Hepatocyte (in vitro differentiated cells): ENCODE data around the gene TTC32. TPM values are rescaled to one million over a fixed set of nuclear protein-coding genes. Genes with fewer than 3 reads are reported as not detected.

ENCODE experiments used
- DNase-seq: peaks from one replicate; pipeline ENCODE4 v3.0.0-alpha.2; 2016; ENCODE audit warnings: low spot score
- H2AFZ ChIP-seq: fragments of 200-600 bp; sonication (generic); 2 replicates; pipeline ENCODE4 v1.6.0; 2016; ENCODE audit warnings: antibody characterized with exemption, mild to moderate bottlenecking
- H3K27ac ChIP-seq: fragments of 200-600 bp; sonication (generic); 2 replicates; pipeline ENCODE4 v1.5.1; 2016; ENCODE audit warnings: mild to moderate bottlenecking
- H3K27me3 ChIP-seq: fragments of 200-600 bp; sonication (generic); 2 replicates; pipeline ENCODE4 v1.6.1; 2016
- H3K36me3 ChIP-seq: fragments of 200-600 bp; sonication (generic); replicated peaks from 2 replicates; pipeline ENCODE4 v1.5.1; 2016; ENCODE audit warnings: low read depth; ENCODE audit not compliant: insufficient read depth
- H3K4me1 ChIP-seq: fragments of 200-600 bp; sonication (generic); 2 replicates; pipeline ENCODE4 v1.5.1; 2016; ENCODE audit warnings: mild to moderate bottlenecking, moderate library complexity; ENCODE audit not compliant: insufficient read depth
- H3K4me2 ChIP-seq: fragments of 200-600 bp; sonication (generic); 2 replicates; pipeline ENCODE4 v1.6.0; 2016
- H3K4me3 ChIP-seq: fragments of 200-600 bp; sonication (generic); 2 replicates; pipeline ENCODE4 v1.5.1; 2016; ENCODE audit warnings: mild to moderate bottlenecking
- H3K79me2 ChIP-seq: fragments of 200-600 bp; sonication (generic); 2 replicates; pipeline ENCODE4 v1.6.0; 2017; ENCODE audit warnings: mild to moderate bottlenecking
- H3K9me2 ChIP-seq: fragments of 200-600 bp; sonication (generic); replicated peaks from 2 replicates; pipeline ENCODE4 v1.6.0; 2017; ENCODE audit warnings: mild to moderate bottlenecking; ENCODE audit not compliant: insufficient read depth
- H3K9me3 ChIP-seq: fragments of 200-600 bp; sonication (generic); 2 replicates; pipeline ENCODE4 v1.5.1; 2016; ENCODE audit warnings: low read depth, mild to moderate bottlenecking
- H4K20me1 ChIP-seq: fragments of 200-600 bp; sonication (generic); 2 replicates; pipeline ENCODE4 v1.6.0; 2016; ENCODE audit warnings: mild to moderate bottlenecking; ENCODE audit not compliant: insufficient read depth, poor library complexity, severe bottlenecking
- CTCF ChIP-seq: fragments of 200-600 bp; sonication (generic); IDR thresholded peaks from 2 replicates; pipeline ENCODE4 v1.5.1; 2016; ENCODE audit warnings: antibody characterized with exemption, mild to moderate bottlenecking; ENCODE audit not compliant: poor library complexity
- EZH2 ChIP-seq: fragments of 200-600 bp; sonication (generic); IDR thresholded peaks from 2 replicates; pipeline ENCODE4 v1.6.1; 2016; ENCODE audit warnings: antibody characterized with exemption, mild to moderate bottlenecking, borderline replicate concordance
- EZH2phosphoT487 ChIP-seq: fragments of 200-600 bp; sonication (generic); IDR thresholded peaks from one replicate; pipeline ENCODE4 v1.6.1; 2018; ENCODE audit warnings: antibody characterized with exemption, mild to moderate bottlenecking, low read depth, moderate library complexity; ENCODE audit not compliant: unreplicated experiment, severe bottlenecking
- WGBS: methylation state at CpG from one replicate; pipeline ENCODE4 v1.1.6; 2016; ENCODE audit warnings: low lambda C conversion rate; ENCODE audit errors: missing lambda C conversion rate; 5-methylcytosine and 5-hydroxymethylcytosine counted together
- polyA plus RNA-seq: library from polyadenylated mRNA; unstranded; fragments of >200 nt; fragmentation: Nextera tagmentation; extraction: Ambion mirVana; gene quantifications from 2 replicates; pipeline ENCODE4 v1.2.1, GENCODE V29; 2016
- total RNA-seq: library from RNA; depleted of rRNA; stranded (reverse); fragments of >200 nt; gene quantifications from 2 replicates; pipeline ENCODE4 v1.2.3, GENCODE V29; 2014

TTC32 gene
- total and polyA plus RNA-seq, 2 experiments from 2014 or later, result 18.4 to 22.4 TPM

- peak overlapping the region; percentile 84 for H3K4me2 ChIP-seq
Observed at GRCh38 chr2:19868224-19868623, 33.6 kb downstream of the TTC32 start.

GRCh38 chr2:19866771-19867170, 35.0 kb downstream of the TTC32 start:
- TF ChIP-seq EZH2phosphoT487 (no peak), EZH2 (no peak), CTCF (no peak)
- H3K27me3 ChIP-seq, result no peaks in the 10 kb centered on the region
- H3K4me2 ChIP-seq, result no peak overlapping the region
- no peak overlapping the region for H2AFZ ChIP-seq
- no peaks in the 10 kb centered on the region for H4K20me1 ChIP-seq
- H3K36me3 ChIP-seq, result no peaks in the 10 kb centered on the region
- no peaks in the 10 kb centered on the region for H3K9me3 ChIP-seq
- DNase-seq, result no peak
- H3K27ac ChIP-seq, result no peak overlapping the region
- no peak overlapping the region for H3K4me3 ChIP-seq
- no peaks in the 10 kb centered on the region for H3K4me1 ChIP-seq
- no peaks in the 10 kb centered on the region for H3K9me2 ChIP-seq
- H3K79me2 ChIP-seq, result no peaks in the 10 kb centered on the region
- WGBS, result 87% methylated on average over 2 of the region's 2 CpGs

More at GRCh38 chr2:19868224-19868623, 33.6 kb downstream of the TTC32 start:
- no peak for DNase-seq
- Histone ChIP-seq H3K9me3 (no peaks in the 10 kb centered on the region), H3K4me1 (no peaks in the 10 kb centered on the region), H2AFZ (peak overlapping the region; percentile 91), H3K79me2 (no peaks in the 10 kb centered on the region), H3K36me3 (no peaks in the 10 kb centered on the region), H3K27ac (no peak overlapping the region), H4K20me1 (no peaks in the 10 kb centered on the region), H3K4me3 (no peak overlapping the region), H3K27me3 (no peaks in the 10 kb centered on the region), H3K9me2 (no peaks in the 10 kb centered on the region)
- TF ChIP-seq EZH2phosphoT487 (no peak), CTCF (no peak), EZH2 (no peak)
- 77% methylated on average over 7 of the region's 7 CpGs for WGBS

GRCh38 chr2:19865151-19865550, 36.6 kb downstream of the TTC32 start:
- no peaks in the 10 kb centered on the region for H3K4me1 ChIP-seq
- H3K9me2 ChIP-seq, result no peaks in the 10 kb centered on the region
- H3K4me2 ChIP-seq, result no peak overlapping the region
- TF ChIP-seq EZH2 (no peak), EZH2phosphoT487 (no peak), CTCF (no peak)
- no peaks in the 10 kb centered on the region for H3K36me3 ChIP-seq
- no peaks in the 10 kb centered on the region for H3K79me2 ChIP-seq
- no peaks in the 10 kb centered on the region for H4K20me1 ChIP-seq
- H2AFZ ChIP-seq, result no peak overlapping the region
- 88% methylated on average over 2 of the region's 2 CpGs for WGBS
- H3K27me3 ChIP-seq, result no peaks in the 10 kb centered on the region
- H3K4me3 ChIP-seq, result no peak overlapping the region
- no peak overlapping the region for H3K27ac ChIP-seq
- H3K9me3 ChIP-seq, result no peaks in the 10 kb centered on the region
- DNase-seq, result no peak

- no peaks in the 10 kb centered on the region for H3K36me3 ChIP-seq
- no peak overlapping the region for H3K27ac ChIP-seq
- H4K20me1 ChIP-seq, result no peaks in the 10 kb centered on the region
- no peaks in the 10 kb centered on the region for H3K79me2 ChIP-seq
- H2AFZ ChIP-seq, result no peak overlapping the region
- no peaks in the 10 kb centered on the region for H3K9me3 ChIP-seq
- DNase-seq, result no peak
- H3K4me1 ChIP-seq, result no peaks in the 10 kb centered on the region
- no peak overlapping the region for H3K4me3 ChIP-seq
- H3K4me2 ChIP-seq, result no peak overlapping the region
- WGBS, result 80% methylated on average over 11 of the region's 11 CpGs
- H3K27me3 ChIP-seq, result no peaks in the 10 kb centered on the region
- H3K9me2 ChIP-seq, result no peaks in the 10 kb centered on the region
- TF ChIP-seq CTCF (no peak), EZH2phosphoT487 (no peak), EZH2 (no peak)
Observed at GRCh38 chr2:19864381-19864780, 37.4 kb downstream of the TTC32 start.
